ENCODE data around the gene KLF11. TPM values are rescaled to one million over a fixed set of nuclear protein-coding genes. Genes with fewer than 3 reads are reported as not detected.
"Not testable (repeated sequence)": the region's sequence is repeated elsewhere in the genome, so short reads cannot be mapped to it uniquely, and the experiment has no call there.

The KLF11 gene
- total RNA-seq, 1 experiment from 2014 or later = 21.0 TPM

DNA sequence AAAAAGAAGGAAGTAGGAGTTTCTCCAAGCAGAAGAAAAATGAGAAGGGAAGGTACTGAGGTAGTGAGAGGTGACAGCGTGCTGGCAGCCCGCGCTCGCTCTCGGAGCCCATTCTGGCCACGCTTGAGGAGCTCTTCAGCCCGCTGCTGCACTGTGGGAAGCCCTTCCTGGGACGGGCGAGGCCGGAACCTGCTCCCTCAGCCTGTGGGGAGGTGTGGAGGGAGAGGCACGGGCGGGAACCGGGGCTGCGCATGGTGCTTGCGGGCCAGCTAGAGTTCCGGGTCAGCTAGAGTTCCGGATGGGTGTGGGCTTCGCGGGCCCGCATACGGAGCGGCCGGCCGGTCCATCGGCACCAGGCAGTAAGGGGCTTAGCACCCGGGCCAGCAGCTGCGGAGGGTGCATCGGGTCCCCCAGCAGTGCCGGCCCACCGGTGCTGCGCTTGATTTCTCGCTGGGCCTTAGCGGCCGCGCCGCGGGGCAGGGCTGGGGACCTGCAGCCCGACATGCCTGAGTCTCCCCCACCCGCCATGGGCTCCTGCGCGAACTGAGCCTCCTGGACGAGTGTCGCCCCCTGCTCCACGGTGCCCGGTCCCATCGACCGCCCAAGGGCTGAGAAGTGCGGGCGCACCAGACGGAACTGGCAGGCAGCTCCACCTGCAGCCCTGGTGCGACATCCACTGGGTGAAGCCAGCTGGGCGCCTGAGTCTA is 48.0 kb downstream of the KLF11 start:
- Mint-ChIP-seq H3K27me3 (ENCODE audit: insufficient read depth, unreplicated experiment) (no peaks in the 10 kb centered on the region), H3K4me1 (ENCODE audit: low read depth, unreplicated experiment) (no peaks in the 10 kb centered on the region), H3K9me3 (ENCODE audit: unreplicated experiment) (no peaks in the 10 kb centered on the region), H3K27ac (ENCODE audit: unreplicated experiment) (no peak overlapping the region), H3K4me3 (ENCODE audit: unreplicated experiment) (no peak overlapping the region), H3K36me3 (ENCODE audit: insufficient read depth, unreplicated experiment) (no peaks in the 10 kb centered on the region)
- TF ChIP-seq, protein P1, sequence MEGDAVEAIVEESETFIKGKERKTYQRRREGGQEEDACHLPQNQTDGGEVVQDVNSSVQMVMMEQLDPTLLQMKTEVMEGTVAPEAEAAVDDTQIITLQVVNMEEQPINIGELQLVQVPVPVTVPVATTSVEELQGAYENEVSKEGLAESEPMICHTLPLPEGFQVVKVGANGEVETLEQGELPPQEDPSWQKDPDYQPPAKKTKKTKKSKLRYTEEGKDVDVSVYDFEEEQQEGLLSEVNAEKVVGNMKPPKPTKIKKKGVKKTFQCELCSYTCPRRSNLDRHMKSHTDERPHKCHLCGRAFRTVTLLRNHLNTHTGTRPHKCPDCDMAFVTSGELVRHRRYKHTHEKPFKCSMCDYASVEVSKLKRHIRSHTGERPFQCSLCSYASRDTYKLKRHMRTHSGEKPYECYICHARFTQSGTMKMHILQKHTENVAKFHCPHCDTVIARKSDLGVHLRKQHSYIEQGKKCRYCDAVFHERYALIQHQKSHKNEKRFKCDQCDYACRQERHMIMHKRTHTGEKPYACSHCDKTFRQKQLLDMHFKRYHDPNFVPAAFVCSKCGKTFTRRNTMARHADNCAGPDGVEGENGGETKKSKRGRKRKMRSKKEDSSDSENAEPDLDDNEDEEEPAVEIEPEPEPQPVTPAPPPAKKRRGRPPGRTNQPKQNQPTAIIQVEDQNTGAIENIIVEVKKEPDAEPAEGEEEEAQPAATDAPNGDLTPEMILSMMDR (IDR thresholded peaks at IDR 0.05; ENCODE audit: insufficient read depth in 1 of 2, low read depth in 1 of 2, low read length in 1 of 2, severe bottlenecking in 1 of 2, unreplicated experiment in 1 of 2) = no peak
- intact Hi-C loops (cut with micrococcal nuclease; ENCODE audit: unreplicated experiment) = no loop called here
- DNase-seq = no peak
- Histone ChIP-seq H3K36me3 (ENCODE audit: control insufficient read depth, insufficient read depth, low read length) (no peaks in the 10 kb centered on the region), H3K4me3 (ENCODE audit: low read depth, low read length) (no peak overlapping the region), H3K4me1 (no peaks in the 10 kb centered on the region), H3K9me3 (no peaks in the 10 kb centered on the region; the same call in 1 of the 2 replicates), H3K27me3 (replicated peaks; ENCODE audit: control insufficient read depth, insufficient read depth, low read length) (no peaks in the 10 kb centered on the region)
- BruUV-seq (replicated peaks) = no TSS peak
- ChIA-PET CTCF (interaction anchor here (1.1 to 3.0 kb wide), 3 partner anchors 12 to 19 kb away, joined by 4 to 12 read pairs (median 5); partner anchors contain the start of gene CYS1), POLR2A (no interaction called here)

DNA sequence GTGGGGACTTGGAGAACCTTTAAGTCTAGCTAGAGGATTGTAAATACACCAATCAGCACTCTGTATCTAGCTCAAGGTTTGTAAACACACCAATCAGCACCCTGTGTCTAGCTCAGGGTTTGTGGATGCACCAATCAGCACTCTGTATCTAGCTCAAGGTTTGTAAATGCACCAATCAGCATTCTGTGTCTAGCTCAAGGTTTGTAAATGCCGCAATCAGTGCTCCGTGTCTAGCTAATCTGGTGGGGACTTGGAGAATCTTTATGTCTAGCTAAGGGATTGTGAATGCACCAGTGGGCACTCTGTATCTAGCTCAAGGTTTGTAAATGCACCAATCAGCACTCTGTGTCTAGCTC is 48.5 kb downstream of the KLF11 start:
- H3K27ac Mint-ChIP-seq (ENCODE audit: unreplicated experiment); POLR2A ChIA-PET; H3K4me3 ChIP-seq (ENCODE audit: low read depth, low read length); H3K27me3 Mint-ChIP-seq (ENCODE audit: insufficient read depth, unreplicated experiment); intact Hi-C loops (cut with micrococcal nuclease; ENCODE audit: unreplicated experiment); H3K4me1 ChIP-seq; H3K4me3 Mint-ChIP-seq (ENCODE audit: unreplicated experiment); H3K27me3 ChIP-seq (replicated peaks; ENCODE audit: control insufficient read depth, insufficient read depth, low read length); H3K36me3 Mint-ChIP-seq (ENCODE audit: insufficient read depth, unreplicated experiment); H3K9me3 ChIP-seq; H3K4me1 Mint-ChIP-seq (ENCODE audit: low read depth, unreplicated experiment); H3K36me3 ChIP-seq (ENCODE audit: control insufficient read depth, insufficient read depth, low read length); BruUV-seq (replicated peaks); DNase-seq; H3K9me3 Mint-ChIP-seq (ENCODE audit: unreplicated experiment): not testable (repeated sequence)
- CTCF ChIA-PET = interaction anchor here (1.1 to 1.8 kb wide), 2 partner anchors 13 to 19 kb away, joined by 4 to 5 read pairs; partner anchors contain the start of gene CYS1

DNA sequence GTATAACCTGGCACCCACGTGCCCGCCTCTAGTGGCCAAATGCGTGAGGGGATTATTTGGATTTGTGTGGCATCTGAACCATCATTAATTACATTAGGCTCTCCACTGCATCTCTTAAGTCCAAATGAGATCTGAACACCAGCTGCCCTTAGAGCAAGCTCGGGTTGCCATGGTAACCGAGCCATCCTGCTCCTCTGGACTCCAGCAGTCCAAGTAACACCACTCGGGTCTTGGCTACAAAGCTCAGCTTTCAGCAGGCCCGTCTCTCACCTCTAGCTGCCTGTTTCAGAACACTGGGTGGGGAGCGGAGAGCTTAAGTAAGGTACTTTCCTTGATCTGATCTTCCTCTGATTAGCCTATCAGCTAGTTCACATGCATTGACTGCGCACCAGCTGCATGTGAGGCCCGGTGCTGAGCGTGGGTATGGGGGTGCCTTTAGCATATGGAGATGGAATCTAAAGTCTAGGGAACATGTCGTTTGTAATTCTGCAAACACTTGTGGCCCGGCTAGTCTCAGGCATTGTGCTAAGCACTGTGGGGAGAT is 51.0 kb downstream of the KLF11 start:
- POLR2A ChIA-PET = no interaction called here
- CTCF ChIA-PET = interaction anchor here (1.1 to 4.9 kb wide), 2 partner anchors 18 to 23 kb away, joined by 4 to 210 read pairs; no protein-coding TSS in a partner anchor

More for the DNA sequence above, 51.0 kb downstream of the KLF11 start:
- TF ChIP-seq, protein P1 (IDR thresholded peaks at IDR 0.05; ENCODE audit: insufficient read depth in 1 of 2, low read depth in 1 of 2, low read length in 1 of 2, severe bottlenecking in 1 of 2, unreplicated experiment in 1 of 2) = no peak
- Histone ChIP-seq H3K9me3 (no peaks in the 10 kb centered on the region; the same call in 1 of the 2 replicates), H3K4me3 (ENCODE audit: low read depth, low read length) (no peak overlapping the region), H3K36me3 (ENCODE audit: control insufficient read depth, insufficient read depth, low read length) (no peaks in the 10 kb centered on the region), H3K4me1 (no peaks in the 10 kb centered on the region), H3K27me3 (replicated peaks; ENCODE audit: control insufficient read depth, insufficient read depth, low read length) (no peaks in the 10 kb centered on the region)
- no peak overlapping the region for H3K4me3 Mint-ChIP-seq (ENCODE audit: unreplicated experiment)
- H3K27me3 Mint-ChIP-seq (ENCODE audit: insufficient read depth, unreplicated experiment) = no peaks in the 10 kb centered on the region
- no peaks in the 10 kb centered on the region for H3K36me3 Mint-ChIP-seq (ENCODE audit: insufficient read depth, unreplicated experiment)
- DNase-seq = no peak
- BruUV-seq (replicated peaks) = no TSS peak
- no peaks in the 10 kb centered on the region for H3K4me1 Mint-ChIP-seq (ENCODE audit: low read depth, unreplicated experiment)
- intact Hi-C loops (cut with micrococcal nuclease; ENCODE audit: unreplicated experiment) = no loop called here
- H3K27ac Mint-ChIP-seq (ENCODE audit: unreplicated experiment) = no peak overlapping the region
- no peaks in the 10 kb centered on the region for H3K9me3 Mint-ChIP-seq (ENCODE audit: unreplicated experiment)

Data from Caco-2 (cell line).